ENCODE results near the gene SCUBE1.

Gene SCUBE1

DNA sequence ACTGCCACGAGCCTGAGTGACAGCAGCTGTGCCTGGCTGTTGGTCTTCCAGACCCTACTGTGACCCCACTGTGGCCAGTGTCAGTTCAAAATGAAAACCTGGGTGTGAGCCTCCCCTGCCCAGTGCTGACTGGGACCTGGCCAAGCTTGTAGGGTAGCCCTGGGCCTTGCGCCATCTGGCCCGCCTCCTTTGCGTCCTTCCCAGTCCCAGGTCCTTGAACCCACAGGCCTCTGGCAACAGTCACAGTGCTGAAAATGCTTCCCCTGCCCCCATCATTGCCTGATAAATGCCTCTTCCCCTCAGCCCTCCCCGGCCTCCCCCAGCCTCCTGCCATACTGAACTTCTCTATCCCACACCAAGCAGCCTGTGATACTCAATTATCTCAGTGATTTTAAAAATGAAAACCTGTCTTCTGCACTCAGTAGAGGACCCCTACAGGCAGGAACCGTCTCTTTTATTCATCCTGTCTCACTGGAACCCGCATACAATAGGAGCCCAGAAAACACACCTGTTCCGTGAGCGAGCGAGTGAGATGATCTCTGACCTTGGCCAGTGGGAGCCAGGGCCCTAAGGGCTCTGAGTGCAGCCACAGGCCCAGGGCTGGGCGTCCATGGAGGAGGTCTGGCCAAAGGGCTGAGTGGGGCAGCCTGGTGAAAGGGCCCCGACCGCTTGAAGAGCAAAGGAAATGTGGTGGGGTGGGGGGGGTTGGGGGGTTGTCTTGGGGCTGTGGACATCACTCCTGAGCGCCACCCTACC, 106.6 kb downstream of the SCUBE1 start:
- DNase-seq (ENCODE audit: low spot score) = no peak

DNA sequence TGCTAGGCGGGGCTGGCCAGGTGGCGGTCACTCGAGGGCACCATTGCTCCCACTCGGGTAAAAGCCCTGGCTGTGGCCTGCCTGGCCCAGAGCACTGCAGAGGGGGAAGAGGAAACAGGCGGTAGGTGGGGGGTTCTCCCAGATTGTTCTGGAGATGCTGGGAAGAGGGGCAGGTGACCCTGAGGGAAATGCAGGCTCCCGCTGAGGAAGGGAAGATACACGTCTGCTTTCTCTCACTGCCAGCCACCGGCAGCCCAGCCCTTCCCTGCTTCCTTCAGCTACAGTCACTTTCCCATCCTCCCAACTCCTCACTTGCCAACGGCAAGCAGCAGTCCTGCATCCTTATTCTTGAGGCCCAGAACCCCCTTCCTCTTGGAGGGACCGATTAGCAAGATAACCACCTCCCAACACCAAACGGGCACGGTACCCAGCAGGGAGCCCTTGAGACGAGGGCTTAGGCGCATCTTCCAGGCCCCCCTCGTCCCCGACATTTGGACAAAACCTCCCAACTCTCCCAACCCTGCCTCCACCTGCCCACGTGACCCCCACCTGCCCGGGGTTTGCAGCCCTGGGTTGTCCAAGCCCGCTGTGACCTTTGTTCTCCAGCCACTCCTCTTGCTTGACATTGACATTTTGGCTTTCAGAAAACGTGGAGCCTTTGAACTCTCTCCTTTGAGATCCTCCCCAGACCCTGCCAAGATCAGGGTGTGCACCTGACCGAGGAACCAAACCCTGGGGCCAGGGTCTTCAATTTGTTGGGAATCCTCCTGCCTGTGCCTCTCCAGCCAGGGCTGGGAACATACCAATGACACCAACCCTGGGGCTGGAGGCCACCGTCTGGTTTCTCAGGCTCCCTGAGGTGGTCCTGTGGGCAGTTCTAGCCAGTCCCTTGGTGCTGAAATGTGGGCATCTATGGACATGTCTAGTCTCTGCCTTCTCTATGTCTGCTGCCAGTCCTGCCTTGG, 107.4 kb downstream of the SCUBE1 start:
- DNase-seq (ENCODE audit: low spot score) = no peak

GRCh38 chr22:43234264-43234988, 108.7 kb downstream of the SCUBE1 start:
- DNase-seq (ENCODE audit: low spot score) = no peak

DNA sequence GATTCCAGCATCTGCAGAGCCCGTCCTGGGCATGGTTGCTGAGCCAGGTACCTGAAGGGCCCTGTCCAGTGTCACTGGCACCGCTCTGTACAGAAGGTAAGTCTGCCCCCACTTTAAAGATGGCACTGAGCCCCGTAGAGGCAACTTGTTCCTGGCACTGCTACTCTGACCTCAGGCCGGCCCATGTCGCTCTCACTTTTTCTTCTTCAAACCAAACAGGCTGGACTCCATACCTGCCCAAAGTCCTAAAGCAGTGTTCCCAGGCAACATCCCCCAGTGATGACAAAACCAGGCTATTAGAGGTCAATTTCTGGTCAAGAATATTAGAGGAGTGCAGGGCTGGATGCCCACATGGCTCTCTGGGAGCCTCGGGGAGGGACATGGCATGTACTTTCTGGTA, 109.6 kb downstream of the SCUBE1 start:
- DNase-seq (ENCODE audit: low spot score) = no peak

DNA sequence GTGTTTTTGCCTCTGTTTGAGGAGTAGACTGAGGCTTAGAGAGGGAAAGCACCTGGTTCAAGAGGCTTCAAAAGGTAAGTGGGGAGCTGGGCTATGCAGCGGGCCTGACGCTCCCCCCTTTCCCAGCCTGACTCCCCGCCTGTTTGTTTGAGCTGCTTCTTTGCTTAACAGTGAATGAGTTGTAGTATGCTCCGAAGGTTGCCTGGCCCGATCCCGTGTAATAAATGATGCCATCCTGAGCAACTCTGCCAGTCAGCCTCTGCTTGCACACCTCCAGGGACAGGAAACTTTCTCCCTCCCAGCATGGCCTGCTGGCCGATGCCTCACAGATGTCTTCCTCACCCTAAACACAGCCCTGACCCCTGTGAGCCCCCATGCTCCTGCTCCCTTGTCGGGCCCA, 110.7 kb downstream of the SCUBE1 start:
- no peak for DNase-seq (ENCODE audit: low spot score)

- DNase-seq (ENCODE audit: low spot score) = no peak
These were observed 111.5 kb downstream of the SCUBE1 start for GRCh38 chr22:43231724-43232034.

DNA sequence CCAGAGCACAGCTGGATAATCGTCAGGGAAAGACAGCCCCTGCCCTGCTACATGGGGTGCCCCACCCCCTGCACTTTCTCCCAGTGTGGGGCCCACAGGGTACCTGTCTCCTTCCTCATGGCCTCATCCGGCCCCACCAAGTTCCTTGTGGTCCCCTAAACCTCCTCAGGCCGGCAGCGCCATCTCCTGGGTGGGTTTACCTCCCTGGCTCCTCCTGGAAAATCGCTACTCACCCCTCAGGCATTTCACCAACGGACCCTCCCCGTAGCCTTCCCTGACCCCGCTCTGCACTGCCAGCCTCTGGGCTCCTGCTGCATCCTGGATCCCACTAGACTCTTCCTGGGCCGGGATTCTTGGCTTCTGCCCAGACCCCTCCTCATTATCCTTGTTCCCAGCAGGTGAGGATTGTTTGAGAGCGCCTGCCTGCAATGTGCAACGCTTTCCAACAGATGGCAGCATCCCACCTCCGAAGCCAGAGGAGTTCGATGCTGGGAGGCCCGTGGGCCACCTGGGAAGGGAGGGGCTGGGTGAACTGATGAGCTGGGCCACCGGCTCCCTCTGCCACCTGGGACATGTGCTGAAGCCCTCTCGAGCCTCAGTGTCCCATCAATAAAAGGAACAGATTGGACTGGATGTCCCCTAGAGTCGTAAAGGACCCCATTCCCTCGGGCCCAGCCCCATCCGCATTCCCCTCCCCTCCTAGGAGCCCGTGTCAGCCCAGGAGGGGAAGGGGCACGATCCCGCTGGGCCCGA, 112.0 kb downstream of the SCUBE1 start:
- DNase-seq (ENCODE audit: low spot score) = peak; percentile 31

DNA sequence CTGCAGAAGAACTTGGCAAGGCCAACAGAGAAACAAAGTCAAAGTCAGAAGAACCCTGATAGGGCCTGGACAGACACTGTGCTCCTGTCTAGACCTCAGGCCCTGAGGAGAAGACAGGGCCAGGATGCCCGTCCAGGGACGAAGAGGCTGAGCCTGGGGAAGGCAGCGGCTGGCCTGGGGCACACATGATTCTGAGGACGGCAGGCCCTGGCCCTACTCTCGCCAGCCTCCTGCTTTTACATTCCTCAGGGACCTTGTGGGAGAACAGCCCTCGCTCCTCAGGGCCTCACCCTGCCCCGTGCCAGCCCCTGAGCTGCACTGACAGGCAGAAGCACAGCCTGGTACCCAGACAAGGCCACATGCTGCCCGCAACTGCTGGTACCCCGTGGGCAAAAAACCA, 112.6 kb downstream of the SCUBE1 start:
- no peak for DNase-seq (ENCODE audit: low spot score)

DNA sequence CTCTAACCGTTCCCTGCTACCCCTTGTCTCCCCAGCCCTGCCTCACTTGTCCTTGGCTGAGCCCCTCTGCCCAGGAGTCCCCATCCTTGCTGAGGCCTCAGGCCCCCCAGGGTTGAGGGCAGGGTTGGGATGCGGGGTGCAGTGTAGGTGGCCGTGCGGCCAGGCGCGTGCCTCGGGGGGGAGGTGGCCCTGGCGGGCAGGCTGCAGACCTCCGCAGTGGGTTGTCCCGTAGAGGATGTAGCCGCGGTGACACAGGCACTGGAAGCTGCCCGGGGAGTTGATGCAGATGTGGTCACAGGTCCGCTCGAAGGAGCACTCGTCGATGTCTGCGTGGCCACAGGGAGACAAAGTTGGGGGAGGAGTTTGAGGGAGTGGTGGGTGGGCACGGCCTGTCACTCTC, 114.3 kb downstream of the SCUBE1 start:
- DNase-seq (ENCODE audit: low spot score) = no peak

DNA sequence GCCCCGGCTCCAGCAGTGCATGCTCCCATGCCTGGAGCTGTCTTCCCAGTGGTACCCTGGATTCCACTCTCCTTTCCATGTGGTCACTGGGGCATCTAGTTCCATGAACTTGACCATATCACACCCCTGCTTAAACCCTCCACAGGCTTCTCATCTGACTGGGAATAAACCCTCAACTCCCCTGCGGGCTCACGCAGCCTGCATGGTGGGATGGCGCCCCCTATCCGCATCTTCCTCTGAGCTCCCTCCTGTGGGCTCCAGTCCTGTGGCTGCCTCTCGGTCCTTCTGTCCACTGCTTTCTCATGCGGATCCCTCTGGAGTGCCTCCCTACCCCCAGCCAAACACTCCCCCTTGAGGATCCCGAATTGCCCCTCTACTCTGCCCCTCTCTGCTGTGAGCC, 114.8 kb downstream of the SCUBE1 start:
- peak; percentile 44 for DNase-seq (ENCODE audit: low spot score)

DNA sequence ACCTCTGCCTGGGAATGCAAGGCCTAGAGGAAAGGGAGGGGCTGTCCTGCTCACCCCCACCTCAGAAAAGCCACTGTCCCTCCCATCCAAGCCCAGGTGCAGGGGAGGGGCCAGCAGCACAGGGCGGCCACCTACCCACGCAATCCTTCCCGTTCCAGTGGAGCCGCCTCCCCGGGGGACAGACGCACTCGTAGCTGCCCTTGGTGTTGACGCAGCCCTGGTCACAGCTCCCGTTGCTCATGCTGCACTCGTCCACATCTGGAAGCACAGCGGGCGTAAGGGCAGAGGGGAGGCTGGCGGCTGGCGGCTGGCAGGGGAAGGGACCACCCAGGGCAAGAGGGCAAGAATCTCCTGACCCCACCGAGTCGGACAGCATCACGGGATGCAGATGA, 115.9 kb downstream of the SCUBE1 start:
- DNase-seq (ENCODE audit: low spot score) = no peak

- no peak for DNase-seq (ENCODE audit: low spot score)
These were observed 116.6 kb downstream of the SCUBE1 start for GRCh38 chr22:43226377-43227238.

GRCh38 chr22:43225609-43226008, 117.6 kb downstream of the SCUBE1 start:
- DNase-seq (ENCODE audit: low spot score) = no peak

GRCh38 chr22:43222987-43223386, 120.2 kb downstream of the SCUBE1 start:
- no peak for DNase-seq (ENCODE audit: low spot score)

DNA sequence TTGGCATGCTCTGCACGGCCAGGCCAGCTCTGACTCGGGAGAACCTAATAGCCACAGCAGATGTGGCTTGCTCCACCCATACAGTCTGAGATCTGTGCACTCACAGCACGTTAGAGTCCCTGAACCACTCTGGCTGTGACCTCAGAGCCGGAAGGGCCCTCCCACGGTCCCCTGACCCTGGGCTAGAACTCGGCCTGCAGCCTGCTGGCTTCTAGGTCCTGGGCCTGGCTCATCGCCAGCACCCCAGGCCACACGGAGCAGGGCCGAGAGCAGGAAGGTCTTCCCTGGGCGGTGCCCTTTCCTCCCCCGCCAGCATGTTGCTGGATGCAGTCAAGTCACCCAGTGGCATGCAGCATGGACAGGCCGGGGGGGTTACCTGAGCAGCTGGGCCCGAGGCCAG, 120.9 kb downstream of the SCUBE1 start:
- no peak for DNase-seq (ENCODE audit: low spot score)

DNA sequence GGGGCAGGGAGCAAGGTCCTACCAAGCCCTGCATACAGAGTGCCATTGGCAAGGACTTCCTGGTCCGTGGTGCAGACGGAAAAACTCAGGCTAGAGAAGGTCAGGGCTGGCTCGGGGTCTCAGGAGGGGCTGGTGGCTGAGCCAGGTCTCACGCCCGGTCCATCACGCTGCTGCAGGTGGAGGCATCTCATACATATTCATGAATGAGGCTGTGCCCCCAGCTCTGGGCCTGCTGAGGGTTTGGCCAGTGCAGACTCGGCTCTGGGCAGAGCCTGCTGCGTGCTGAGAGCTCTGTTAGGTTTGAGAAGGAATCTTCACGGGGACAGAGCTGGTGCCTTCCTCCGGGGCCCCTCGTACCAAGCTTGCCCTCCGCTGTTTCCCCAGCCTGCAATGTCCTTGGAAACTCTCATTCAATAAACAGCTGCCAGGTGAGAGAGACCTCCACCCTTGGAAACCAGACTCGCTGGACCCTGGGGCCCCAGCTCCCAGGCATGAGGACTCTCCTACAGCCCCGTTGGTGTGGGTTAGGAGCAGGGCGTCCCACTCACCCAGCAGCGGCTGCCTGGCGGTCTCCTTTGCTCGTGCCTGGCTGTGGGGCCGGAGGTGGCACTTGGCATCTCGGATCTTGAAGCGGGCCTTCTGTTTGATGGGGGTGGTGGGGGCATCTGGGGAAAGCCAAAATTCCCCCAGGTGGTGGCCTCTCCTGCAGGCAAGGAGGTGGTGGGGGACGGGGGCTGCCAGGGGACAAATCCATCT, 122.4 kb downstream of the SCUBE1 start:
- DNase-seq (ENCODE audit: low spot score) = no peak

DNA sequence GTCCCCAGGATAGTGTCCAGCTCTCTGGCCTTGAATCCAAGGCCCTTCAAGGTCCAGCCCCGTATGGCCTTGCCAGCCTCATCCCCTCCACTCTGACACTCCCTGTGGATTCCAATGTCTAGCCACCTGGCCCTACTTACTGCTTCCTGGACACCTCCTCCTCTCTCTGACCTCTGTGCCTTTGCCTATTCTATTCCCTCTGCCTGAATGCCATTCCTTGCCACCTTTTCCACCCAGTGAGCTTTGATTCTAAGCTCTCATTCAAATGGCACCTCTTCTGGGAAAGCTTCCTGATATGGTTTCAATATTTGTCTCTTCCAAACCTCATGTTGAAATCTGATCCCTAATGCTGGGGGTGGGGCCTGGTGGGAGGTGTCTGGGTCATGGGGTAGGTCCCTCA, 124.4 kb downstream of the SCUBE1 start:
- no peak for DNase-seq (ENCODE audit: low spot score)

DNA sequence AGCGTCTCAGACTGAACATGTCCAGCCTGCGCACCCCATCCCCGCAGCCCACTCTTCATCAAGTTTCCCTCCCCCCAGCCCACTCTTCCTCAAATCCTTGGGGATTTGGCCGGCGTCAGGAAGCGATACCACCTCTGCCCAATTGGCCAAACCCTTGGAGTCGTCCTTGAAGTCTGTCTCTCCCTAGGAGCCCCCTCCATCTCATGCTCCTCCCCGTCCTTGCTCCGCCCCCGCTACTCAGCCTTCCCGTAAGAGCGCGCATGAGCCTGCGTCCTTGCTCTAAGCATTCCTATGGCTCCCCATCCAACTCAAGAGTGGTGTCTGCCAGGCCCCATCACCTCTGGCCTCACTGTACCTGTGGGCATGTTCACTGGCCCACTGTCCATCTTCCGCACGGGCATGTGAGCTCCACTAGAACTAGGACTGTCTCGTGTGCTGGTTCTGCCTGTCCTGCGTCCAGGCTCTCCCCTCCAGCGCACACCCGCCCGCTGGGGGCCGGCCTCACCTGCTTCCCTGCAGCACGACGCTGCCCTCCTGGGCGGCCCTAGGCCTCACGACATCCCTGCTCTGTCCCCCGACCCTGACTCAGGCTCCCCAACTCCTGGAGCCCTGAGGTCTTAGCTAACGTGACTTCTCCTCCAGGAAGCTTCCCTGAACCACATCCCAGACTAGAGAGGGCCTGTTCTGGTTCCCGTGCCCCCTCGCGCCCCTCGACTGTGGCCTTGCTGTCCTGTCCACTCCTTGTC, 125.7 kb downstream of the SCUBE1 start:
- no peak for DNase-seq (ENCODE audit: low spot score)

DNA sequence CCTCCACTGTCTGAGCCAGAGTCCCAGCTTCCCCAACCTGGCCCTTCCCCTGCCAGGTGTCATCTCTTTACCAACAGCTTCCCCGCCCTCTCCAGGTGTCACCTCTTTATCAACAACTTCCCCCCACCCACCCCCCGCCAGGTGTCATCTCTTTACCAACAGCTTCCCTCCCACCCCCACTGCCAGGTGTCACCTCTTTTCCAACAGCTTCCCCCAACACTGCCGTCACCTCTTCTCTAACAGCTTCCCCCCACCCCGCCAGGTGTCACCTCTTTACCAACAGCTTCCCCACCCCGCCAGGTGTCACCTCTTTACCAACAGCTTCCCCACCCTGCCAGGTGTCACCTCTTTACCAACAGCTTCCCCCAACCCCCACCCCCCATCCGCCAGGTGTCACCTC, 126.4 kb downstream of the SCUBE1 start:
- DNase-seq (ENCODE audit: low spot score) = no peak

DNA sequence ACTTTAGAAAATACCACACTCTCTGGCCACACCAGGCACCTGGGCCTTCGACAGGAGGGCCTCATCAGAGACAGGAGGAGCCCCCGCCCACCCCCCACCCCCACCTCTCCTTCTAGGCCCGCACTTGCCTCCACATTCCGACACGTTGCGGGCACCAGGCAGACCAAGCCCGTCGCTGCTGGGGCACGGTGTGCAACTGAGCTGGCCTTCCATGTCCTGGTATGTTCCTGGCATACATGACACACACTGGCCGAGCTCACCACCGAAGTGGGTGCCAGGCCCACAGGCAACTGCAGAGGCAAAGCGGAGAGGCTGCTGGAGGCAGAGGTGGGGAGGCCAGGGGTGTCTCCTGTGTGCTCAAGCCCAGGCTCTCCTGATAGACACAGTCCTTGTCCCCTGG, 129.2 kb downstream of the SCUBE1 start:
- DNase-seq (ENCODE audit: low spot score) = no peak

Measured in kidney capillary endothelial cell (primary cell).